ENCODE measurements around the gene C10orf71.

Gene C10orf71

DNA sequence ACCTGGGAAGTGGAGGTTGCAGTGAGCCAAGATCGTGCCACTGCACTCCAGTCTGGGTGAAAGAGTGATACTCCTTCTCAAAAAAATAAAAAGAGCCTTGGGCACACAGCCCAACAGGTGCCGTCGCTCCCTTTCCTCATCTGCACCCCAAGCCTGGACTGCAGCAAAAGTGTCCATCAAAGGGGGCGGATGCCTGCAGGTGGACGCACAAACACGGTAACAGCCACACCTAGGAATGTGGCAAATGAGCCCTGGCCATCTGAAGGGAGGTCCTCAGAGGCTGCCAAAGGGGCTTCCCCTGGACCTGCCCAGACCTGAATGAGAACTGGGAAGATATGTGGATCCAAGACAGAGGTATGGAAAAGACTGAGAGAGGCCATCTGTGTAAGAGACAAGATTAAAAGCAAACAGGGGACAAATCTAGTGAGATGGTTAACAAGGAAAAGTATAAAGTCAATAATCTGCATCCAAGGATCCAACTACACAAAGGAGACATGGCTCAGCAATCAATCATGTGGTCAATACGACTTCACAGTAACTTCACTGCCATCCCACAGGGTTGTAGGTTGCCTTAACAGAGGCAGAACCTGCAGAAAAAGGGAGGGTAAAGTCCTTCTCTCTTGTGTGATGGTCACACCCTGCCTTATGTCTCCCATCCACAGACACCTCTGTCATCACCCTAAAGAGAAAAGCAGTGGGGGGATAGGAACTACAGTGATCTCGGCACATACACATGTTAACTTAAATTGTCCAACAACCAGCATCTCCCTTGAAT, 71.5 kb downstream of the C10orf71 start:
- Mint-ChIP-seq H3K36me3 (no peaks in the 10 kb centered on the region), H3K27ac (no peak overlapping the region), H3K9me3 (no peaks in the 10 kb centered on the region), H3K4me3 (no peak overlapping the region), H3K4me1 (no peaks in the 10 kb centered on the region)
- DNase-seq (ENCODE audit: low spot score in 2 of 2) (no peak), ATAC-seq (no peak)

DNA sequence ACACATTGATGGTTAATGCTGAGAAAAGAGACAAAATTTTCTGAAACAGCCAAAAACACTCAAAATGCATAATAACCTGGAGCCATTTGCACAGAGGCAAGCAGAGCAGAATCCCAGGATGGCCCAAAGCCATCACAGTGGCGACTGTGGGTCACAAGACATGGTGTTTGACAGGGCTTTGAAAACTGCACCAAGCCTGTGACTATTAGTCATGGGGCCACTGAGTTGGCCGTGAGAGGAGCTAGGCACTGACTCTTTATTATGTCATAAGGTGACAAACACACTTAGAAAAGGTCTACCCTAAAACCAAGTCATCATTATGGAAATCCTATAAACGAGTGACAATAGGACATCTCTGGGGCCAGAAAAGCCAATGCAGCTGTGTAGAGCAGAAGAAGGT, 73.0 kb downstream of the C10orf71 start:
- ATAC-seq = peak; percentile 70
- Mint-ChIP-seq H3K36me3 (no peaks in the 10 kb centered on the region), H3K4me3 (no peak overlapping the region), H3K27ac (no peak overlapping the region), H3K9me3 (no peaks in the 10 kb centered on the region), H3K4me1 (no peaks in the 10 kb centered on the region)
- DNase-seq (ENCODE audit: low spot score in 2 of 2) = no peak

DNA sequence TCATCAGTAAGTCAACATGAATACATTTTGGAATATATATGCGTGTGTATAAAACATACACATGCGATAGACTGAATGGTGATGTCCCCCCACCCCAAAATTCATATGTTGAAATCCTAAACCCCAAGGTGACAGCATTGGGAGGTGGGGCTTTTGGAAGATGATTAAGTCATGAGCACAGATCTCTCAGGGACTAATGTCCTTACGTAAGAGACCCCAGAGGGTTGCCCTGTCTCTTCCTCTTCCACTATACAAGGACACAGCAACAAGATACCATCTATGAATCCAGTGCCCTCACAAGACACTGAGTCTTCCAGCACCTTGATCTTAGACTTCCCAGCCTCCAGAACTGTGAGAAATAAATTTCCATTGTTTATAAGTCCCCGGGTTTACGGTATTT, 74.4 kb downstream of the C10orf71 start:
- DNase-seq (ENCODE audit: low spot score in 2 of 2) (no peak), ATAC-seq (no peak)
- Mint-ChIP-seq H3K4me3 (no peak overlapping the region), H3K4me1 (no peaks in the 10 kb centered on the region), H3K9me3 (no peaks in the 10 kb centered on the region), H3K36me3 (no peaks in the 10 kb centered on the region), H3K27ac (no peak overlapping the region)

DNA sequence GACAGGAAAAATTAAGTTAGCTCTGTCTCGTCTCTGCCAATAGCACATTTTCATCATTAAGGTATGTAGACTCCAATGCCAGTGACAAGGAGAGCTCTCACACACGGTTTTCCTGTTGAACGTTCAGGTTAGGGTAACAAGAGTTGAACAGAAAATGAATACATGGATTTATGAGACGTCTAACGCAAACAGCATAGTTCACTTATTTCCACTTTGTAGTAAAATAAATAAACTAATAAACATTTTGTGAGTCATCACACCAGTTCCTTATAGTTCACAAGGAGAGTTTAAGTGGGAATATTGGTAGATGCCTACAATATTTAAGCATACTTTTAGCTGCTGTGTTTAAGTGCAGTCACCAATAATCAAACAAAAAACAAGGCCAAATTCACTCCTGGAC, 75.8 kb downstream of the C10orf71 start:
- DNase-seq (ENCODE audit: low spot score in 2 of 2) (no peak), ATAC-seq (no peak)
- Mint-ChIP-seq H3K4me3 (no peak overlapping the region), H3K4me1 (no peaks in the 10 kb centered on the region), H3K27ac (no peak overlapping the region), H3K9me3 (no peaks in the 10 kb centered on the region), H3K36me3 (no peaks in the 10 kb centered on the region)

DNA sequence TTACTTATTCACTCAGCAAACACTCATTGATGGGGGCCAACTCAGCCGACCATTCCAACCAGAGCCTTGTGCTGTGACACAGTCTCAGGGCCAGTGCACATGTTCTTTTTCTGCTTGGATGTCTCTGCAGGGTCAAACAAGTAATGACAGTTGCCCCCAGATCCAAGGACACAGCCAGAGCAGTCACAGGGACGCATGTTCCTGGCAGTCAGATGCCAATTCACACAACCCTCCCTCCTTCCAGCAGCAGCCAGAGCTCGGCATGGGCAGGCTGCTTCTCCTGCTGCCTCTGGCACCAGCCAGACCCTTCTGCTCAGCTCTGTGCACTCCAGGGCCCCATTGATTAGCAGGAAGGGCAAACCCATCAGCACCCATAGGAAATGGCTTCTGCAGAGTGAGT, 76.6 kb downstream of the C10orf71 start:
- ATAC-seq (no peak), DNase-seq (ENCODE audit: low spot score in 2 of 2) (no peak)
- H3K4me1 Mint-ChIP-seq = no peaks in the 10 kb centered on the region
- no peaks in the 10 kb centered on the region for H3K9me3 Mint-ChIP-seq
- H3K36me3 Mint-ChIP-seq = no peaks in the 10 kb centered on the region
- no peak overlapping the region for H3K27ac Mint-ChIP-seq
- H3K4me3 Mint-ChIP-seq = no peak overlapping the region
